Esophagus muscularis mucosa (tissue), 4 donors: ENCODE data around the gene MAN2A1. TPM values are rescaled to one million over a fixed set of nuclear protein-coding genes. Genes with fewer than 3 reads are reported as not detected.

Source experiments
- DNase-seq: peaks from one replicate; pipeline ENCODE4 v3.0.0-alpha.2; 2017; ENCODE audit errors: extremely low spot score
- H3K27ac ChIP-seq, 4 donors: fragments of 200-600 bp; sonication (generic); replicated peaks in 1 of 4; 1 replicate in 3 of 4; 2 replicates in 1 of 4; pipeline ENCODE4 v1.5.1; 2016 to 2019; ENCODE audit warnings: mild to moderate bottlenecking in 1 of 4
- H3K27me3 ChIP-seq, 4 donors: fragments of 200-600 bp; sonication (generic); one replicate each; pipeline versions ENCODE4 v1.5.1 to v1.6.0; 2016 to 2019
- H3K36me3 ChIP-seq, 4 donors: fragments of 200-600 bp; sonication (generic); one replicate each; pipeline ENCODE4 v1.5.1; 2016 to 2019
- H3K4me1 ChIP-seq, 4 donors: fragments of 200-600 bp; sonication (generic); one replicate each; pipeline ENCODE4 v1.5.1; 2016 to 2019
- H3K4me3 ChIP-seq, 4 donors: fragments of 200-600 bp; sonication (generic); 1 replicate in 2 of 4; 2 replicates in 2 of 4; pipeline ENCODE4 v1.5.1; 2016 to 2019; ENCODE audit warnings: mild to moderate bottlenecking in 4 of 4, moderate library complexity in 1 of 4
- H3K9me3 ChIP-seq, 4 donors: fragments of 200-600 bp; sonication (generic); 1 replicate in 3 of 4; 2 replicates in 1 of 4; pipeline ENCODE4 v1.5.1; 2016 to 2019
- EP300 ChIP-seq: sonication (generic); formaldehyde crosslinking; IDR thresholded peaks from one replicate; pipeline ENCODE4 v1.6.1; 2017; ENCODE audit warnings: antibody characterized with exemption
- POLR2A ChIP-seq: fragments of 450-650 bp; IDR thresholded peaks from one replicate; pipeline ENCODE4 v1.6.1; 2017; ENCODE audit warnings: antibody characterized with exemption, moderate library complexity, mild to moderate bottlenecking, low read depth
- POLR2AphosphoS5 ChIP-seq, 2 donors: sonication (generic); formaldehyde crosslinking; IDR thresholded peaks; one replicate each; pipeline ENCODE4 v1.6.1; 2017; ENCODE audit warnings: antibody characterized with exemption in 2 of 2
- WGBS: methylation state at CpG from one replicate; pipeline ENCODE4 v1.1.5; 2018; 5-methylcytosine and 5-hydroxymethylcytosine counted together
- intact Hi-C: fragments of 100-400 bp; cut with DNase I; formaldehyde crosslinking; loops from one replicate; pipeline ENCODE4 v1.15.1; 2023
- total RNA-seq, 4 donors: library from RNA; depleted of rRNA; stranded (reverse); fragments of >200 nt; gene quantifications; one replicate each; pipeline versions ENCODE4 v1.1.0 to v1.2.1, GENCODE V29; 2016
- TF ChIP-seq, protein P1 (sequence below), 3 experiments: fragments of 200-600 bp in 2 of 3; fragments of 450-650 bp in 1 of 3; sonication (generic) in 2 of 3; IDR thresholded peaks; one replicate each; pipeline ENCODE4 v1.5.1; 2017 to 2019; ENCODE audit warnings: antibody characterized with exemption in 3 of 3, mild to moderate bottlenecking in 2 of 3, moderate library complexity in 1 of 3

Gene MAN2A1
- total RNA-seq, 4 donors from 2014 or later: 22.3 to 29.5 (median 27.4) TPM

- Histone ChIP-seq H3K4me3 (no peak overlapping the region), H3K36me3 (peaks cover 0 to 13% (median 0%) of the 10 kb centered on the region in 4 donors), H3K9me3 (no peaks in the 10 kb centered on the region), H3K4me1 (no peaks in the 10 kb centered on the region), H3K27ac (no peak overlapping the region), H3K27me3 (no peaks in the 10 kb centered on the region)
- 97% methylated on average over 3 of the region's 3 CpGs for WGBS
- DNase-seq: no peak
- intact Hi-C loops: no loop called here
- TF ChIP-seq POLR2A (no peak), POLR2AphosphoS5 (IDR thresholded peaks at IDR 0.05) (no peak), EP300 (no peak)
- TF ChIP-seq, protein P1, sequence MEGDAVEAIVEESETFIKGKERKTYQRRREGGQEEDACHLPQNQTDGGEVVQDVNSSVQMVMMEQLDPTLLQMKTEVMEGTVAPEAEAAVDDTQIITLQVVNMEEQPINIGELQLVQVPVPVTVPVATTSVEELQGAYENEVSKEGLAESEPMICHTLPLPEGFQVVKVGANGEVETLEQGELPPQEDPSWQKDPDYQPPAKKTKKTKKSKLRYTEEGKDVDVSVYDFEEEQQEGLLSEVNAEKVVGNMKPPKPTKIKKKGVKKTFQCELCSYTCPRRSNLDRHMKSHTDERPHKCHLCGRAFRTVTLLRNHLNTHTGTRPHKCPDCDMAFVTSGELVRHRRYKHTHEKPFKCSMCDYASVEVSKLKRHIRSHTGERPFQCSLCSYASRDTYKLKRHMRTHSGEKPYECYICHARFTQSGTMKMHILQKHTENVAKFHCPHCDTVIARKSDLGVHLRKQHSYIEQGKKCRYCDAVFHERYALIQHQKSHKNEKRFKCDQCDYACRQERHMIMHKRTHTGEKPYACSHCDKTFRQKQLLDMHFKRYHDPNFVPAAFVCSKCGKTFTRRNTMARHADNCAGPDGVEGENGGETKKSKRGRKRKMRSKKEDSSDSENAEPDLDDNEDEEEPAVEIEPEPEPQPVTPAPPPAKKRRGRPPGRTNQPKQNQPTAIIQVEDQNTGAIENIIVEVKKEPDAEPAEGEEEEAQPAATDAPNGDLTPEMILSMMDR (IDR thresholded peaks at IDR 0.05): no peak
Observed at GRCh38 chr5:109753279-109753678, 63.6 kb downstream of the MAN2A1 start.

GRCh38 chr5:109754319-109754718 is 64.6 kb downstream of the MAN2A1 start:
- DNase-seq: no peak
- Histone ChIP-seq H3K4me1 (no peaks in the 10 kb centered on the region), H3K9me3 (no peaks in the 10 kb centered on the region), H3K36me3 (peaks cover 0 to 13% (median 0%) of the 10 kb centered on the region in 4 donors), H3K27ac (no peak overlapping the region), H3K27me3 (no peaks in the 10 kb centered on the region), H3K4me3 (no peak overlapping the region)
- TF ChIP-seq POLR2A (no peak), POLR2AphosphoS5 (IDR thresholded peaks at IDR 0.05) (no peak), EP300 (no peak)
- TF ChIP-seq, protein P1 (IDR thresholded peaks at IDR 0.05): no peak
- intact Hi-C loops: no loop called here

GRCh38 chr5:109755761-109756160 is 66.0 kb downstream of the MAN2A1 start:
- Histone ChIP-seq H3K36me3 (peaks cover 0 to 13% (median 0%) of the 10 kb centered on the region in 4 donors), H3K4me1 (no peaks in the 10 kb centered on the region), H3K27ac (no peak overlapping the region), H3K4me3 (no peak overlapping the region), H3K27me3 (no peaks in the 10 kb centered on the region), H3K9me3 (no peaks in the 10 kb centered on the region)
- no peak for DNase-seq
- 52% methylated on average over 2 of the region's 2 CpGs for WGBS
- TF ChIP-seq POLR2AphosphoS5 (IDR thresholded peaks at IDR 0.05): no peak
- no peak for TF ChIP-seq EP300
- intact Hi-C loops: no loop called here

GRCh38 chr5:109756543-109757185 is 66.9 kb downstream of the MAN2A1 start:
- WGBS: 88% methylated on average over 6 of the region's 6 CpGs
- no peak for DNase-seq
- Histone ChIP-seq H3K4me3 (no peak overlapping the region), H3K9me3 (no peaks in the 10 kb centered on the region), H3K4me1 (no peaks in the 10 kb centered on the region), H3K27me3 (no peaks in the 10 kb centered on the region), H3K36me3 (peaks cover 0 to 13% (median 0%) of the 10 kb centered on the region in 4 donors), H3K27ac (no peak overlapping the region)
- TF ChIP-seq POLR2AphosphoS5 (IDR thresholded peaks at IDR 0.05) (no peak), EP300 (no peak)
- TF ChIP-seq, protein P1 (IDR thresholded peaks at IDR 0.05): no peak
- intact Hi-C loops: no loop called here

DNA sequence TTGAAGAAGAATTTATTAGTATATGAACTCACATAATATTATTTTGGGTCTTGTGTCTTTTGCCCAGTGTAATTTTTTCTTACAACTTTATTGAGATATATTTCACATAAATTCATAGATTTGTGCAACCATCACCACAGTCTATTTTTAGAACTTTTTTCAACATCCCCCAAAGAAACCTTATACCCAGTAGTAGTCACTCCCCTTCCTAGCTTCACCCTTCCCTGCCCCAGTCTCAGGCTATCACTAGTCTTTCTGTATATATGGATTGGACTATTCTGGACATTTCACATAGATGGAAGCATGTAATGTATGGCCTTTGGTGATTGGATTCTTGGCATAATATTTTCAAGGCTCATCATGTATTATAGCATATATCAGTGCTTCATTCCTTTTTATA is 67.8 kb downstream of the MAN2A1 start:
- intact Hi-C loops: no loop called here
- H3K36me3 ChIP-seq: peaks cover 0 to 17% (median 1%) of the 10 kb centered on the region in 4 donors
- no peak for TF ChIP-seq POLR2AphosphoS5 (IDR thresholded peaks at IDR 0.05)
- TF ChIP-seq, protein P1 (IDR thresholded peaks at IDR 0.05): no peak
- TF ChIP-seq EP300: no peak
- TF ChIP-seq POLR2A: no peak

More for the DNA sequence above, 67.8 kb downstream of the MAN2A1 start:
- no peak overlapping the region for H3K27ac ChIP-seq
- no peaks in the 10 kb centered on the region for H3K9me3 ChIP-seq
- DNase-seq: no peak
- no peak overlapping the region for H3K4me3 ChIP-seq
- no peaks in the 10 kb centered on the region for H3K4me1 ChIP-seq
- H3K27me3 ChIP-seq: no peaks in the 10 kb centered on the region
